HG03060 (cell line): ENCODE measurements around the gene DARS1.
"Not testable (repeated sequence)": the region's sequence is repeated elsewhere in the genome, so short reads cannot be mapped to it uniquely, and the experiment has no call there.

Experiments
- ATAC-seq: cut with Tn5 transposase; IDR thresholded peaks from one replicate; pipeline ENCODE4 v1.9.1; 2021; ENCODE audit warnings: low read depth, moderate number of reproducible peaks; ENCODE audit not compliant: unreplicated experiment

The DARS1 gene

DNA sequence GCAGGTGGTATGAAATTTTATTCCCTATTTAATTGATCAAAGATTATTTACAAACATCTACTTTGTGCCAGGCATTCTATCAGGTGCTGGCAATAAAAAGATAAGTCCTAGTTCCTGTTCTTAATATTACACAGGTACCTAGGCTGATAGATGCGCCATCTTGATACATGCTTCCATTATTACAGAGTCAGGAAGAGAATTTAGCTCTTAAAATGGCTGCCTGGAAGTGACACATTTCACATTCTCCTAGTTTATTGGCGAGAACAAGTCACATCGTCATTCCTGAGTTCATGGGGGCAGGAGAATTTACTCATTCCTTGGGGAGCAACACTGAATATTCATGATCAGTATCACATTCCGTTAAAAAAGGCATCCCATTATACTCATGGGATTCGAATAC lies 1.1 kb upstream of the DARS1 start:
- no peak for ATAC-seq

- peak; percentile 28 for ATAC-seq
Measured at GRCh38 chr2:135985826-135986393, 484 bp upstream of the DARS1 start.

GRCh38 chr2:135984199-135985017 lies 1.0 kb downstream of the DARS1 start:
- ATAC-seq, result peak; percentile 33

- ATAC-seq, result no peak
Measured at GRCh38 chr2:135980434-135981079, 4.9 kb downstream of the DARS1 start.

DNA sequence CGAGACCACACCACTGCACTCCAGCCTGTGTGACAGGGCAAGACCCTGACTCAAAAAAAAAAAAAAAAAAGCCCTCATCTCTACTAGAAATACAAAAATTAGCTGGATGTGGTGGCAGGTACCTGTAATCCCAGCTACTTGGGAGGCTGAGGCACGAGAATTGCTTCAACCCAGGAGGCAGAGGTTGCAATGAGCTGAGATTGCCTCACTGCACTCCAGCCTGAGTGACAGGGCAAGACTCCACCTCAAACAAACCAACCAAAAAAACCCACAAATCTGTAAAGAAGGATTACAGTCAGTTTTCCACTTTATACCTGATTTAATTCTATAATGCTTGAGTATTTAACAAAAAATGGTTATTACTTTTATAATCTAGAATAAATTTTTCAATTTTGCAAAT lies 9.7 kb downstream of the DARS1 start:
- ATAC-seq, result no peak

DNA sequence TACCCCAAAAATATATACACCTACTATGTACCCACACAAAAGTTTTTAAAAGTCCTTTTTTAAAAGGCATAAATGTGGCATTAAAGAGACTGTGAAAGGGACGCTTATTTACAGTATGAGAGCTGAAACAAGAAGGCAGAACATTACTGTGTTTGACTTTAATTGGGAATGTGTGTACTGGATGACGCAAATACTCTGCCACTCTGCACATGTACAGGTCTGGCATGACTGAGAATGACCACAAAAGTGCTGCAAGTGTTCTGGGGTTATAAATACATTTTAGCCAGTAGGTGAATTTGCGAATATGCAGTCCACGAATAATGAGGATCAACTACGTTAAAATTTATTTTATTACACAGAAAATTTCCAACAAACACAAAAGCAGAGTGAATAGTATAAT lies 11.4 kb downstream of the DARS1 start:
- no peak for ATAC-seq

DNA sequence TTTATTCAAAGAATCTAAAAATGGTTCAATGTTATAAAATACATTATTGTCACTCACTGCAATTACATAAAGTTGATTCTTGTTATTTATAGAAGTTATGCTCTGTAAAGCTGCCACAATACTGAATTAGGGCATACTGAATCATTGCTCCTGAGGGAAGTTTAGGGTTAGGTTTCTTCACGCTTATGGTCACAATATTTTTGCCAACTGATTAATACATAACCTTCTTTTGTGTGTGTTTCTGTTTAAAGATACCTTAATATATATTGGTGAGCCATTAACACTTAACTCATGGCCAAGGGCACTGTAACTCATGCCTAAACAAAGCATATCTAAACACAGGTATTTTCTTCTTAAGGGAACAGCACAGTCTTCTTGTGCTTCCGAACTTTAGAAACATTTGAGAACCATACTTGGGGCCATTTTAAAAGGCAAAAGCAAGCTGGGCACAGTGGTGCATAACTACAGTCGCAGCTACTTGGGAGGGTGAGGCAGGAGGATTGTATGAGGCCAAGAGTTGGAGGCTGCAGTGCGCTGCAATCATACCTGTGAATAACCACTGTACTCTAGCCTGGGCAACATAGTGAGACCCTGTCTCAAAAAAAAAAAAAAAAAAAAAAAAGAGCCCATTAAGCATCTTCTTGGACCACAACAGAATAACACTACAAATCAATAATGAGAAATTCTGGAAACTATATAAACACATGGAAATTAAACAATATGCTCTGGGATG lies 15.6 kb downstream of the DARS1 start:
- no peak for ATAC-seq

- no peak for ATAC-seq
Measured at GRCh38 chr2:135965756-135966155, 19.7 kb downstream of the DARS1 start.

DNA sequence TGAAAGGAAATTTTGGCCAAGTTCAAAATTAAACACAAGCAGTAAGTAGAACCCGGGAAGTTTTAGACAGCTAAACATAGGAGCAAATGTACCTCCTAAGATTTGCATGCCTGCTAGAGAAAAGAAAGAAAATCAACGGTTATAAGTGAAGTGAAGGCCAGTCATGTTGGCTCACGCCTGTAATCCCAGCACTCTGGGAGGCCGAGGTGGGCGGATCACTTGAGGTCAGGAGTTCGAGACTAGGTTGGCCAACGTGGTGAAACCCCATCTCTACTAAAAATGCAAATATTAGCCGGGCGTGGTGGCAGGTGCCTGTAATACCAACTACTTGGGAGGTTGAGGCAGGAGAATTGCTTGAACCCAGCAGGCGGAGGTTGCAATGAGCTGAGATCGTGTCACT lies 21.0 kb downstream of the DARS1 start:
- not testable (repeated sequence) for ATAC-seq

GRCh38 chr2:135963841-135964240 lies 21.6 kb downstream of the DARS1 start:
- no peak for ATAC-seq

DNA sequence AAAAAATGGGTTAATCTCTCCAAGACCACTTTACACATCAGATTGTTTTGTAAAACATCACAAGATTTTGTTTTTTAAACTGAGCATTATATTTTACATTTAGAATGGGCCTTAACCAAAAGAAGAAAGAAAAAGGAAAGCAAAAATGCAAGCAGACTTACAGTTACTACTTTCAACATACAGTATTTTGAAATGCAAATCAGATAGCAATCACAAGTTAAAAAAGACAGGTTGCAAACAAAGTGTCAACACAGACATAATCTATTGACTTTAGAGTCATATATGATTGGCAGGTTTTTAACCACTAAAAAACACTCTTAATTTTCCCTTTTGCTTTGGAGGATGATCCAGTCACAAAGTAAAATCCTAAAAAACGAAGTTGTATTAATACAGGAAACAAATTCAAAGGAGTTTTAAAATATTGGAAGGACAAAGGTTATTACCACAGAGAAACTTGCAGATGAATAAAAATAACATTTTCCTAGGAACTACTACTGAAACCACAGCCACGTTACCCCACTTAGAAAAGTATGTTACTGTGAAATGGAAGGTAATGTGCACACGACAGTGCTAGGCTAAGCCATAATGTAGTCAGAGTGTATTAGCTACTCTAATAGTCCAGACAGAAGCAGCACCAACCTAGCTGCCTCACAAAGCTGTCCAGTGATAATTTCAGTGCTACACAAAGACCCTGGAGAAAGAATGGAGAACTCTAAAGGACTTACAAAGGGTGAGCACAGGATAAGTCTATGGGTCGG lies 22.9 kb downstream of the DARS1 start:
- no peak for ATAC-seq

- no peak for ATAC-seq
Measured at GRCh38 chr2:135960656-135961551, 24.5 kb downstream of the DARS1 start.

DNA sequence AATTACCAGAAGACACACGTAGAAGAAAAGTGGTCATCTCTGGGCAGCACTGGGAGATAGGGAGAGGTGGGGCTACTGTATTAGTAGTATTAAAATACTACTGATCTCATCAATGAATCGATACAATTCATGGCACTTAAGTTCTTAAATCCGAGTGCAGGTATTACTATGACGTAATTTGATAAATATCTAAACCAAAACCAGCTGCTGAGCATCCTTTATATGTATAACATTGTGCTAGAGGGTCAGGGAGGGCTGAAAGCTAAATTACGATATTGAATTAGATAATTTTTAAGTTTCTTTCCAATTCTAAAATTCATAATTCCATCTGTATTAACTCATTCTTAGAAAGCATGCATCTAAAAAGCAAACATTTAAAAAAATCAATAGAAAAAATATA lies 25.3 kb downstream of the DARS1 start:
- ATAC-seq, result no peak

GRCh38 chr2:135958927-135959326 lies 26.5 kb downstream of the DARS1 start:
- not testable (repeated sequence) for ATAC-seq

DNA sequence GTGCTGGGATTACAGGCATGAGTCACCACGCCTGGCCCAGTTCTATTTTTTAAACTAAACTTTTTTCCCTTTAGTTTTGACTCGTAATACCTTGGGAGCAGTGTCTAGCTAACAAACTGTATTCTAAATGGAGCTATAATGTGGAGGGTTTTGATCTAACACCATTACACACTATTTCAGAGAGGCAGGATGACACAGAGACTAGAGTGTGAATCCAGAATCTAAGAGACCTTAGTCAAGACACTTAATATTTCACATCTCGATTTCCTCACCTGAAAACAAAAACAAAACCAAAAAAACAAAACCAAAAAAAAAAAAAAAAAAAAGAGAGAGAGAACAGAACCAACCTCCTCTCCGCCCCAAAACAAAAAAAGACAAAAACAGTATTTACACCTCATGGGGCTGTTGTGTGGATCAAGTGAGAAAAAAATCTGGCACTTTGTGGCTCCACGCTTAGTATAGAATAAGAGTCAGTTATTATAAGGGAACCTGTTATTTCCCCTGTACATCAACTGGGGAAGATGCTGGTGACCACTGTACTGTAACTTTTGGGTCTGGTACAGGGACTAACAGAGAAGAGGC lies 31.3 kb downstream of the DARS1 start:
- ATAC-seq, result no peak

GRCh38 chr2:135952891-135953290 lies 32.5 kb downstream of the DARS1 start:
- no peak for ATAC-seq

- ATAC-seq, result no peak
Measured at GRCh38 chr2:135951041-135951583, 34.3 kb downstream of the DARS1 start.

- ATAC-seq, result no peak
Measured at GRCh38 chr2:135949451-135950234, 35.8 kb downstream of the DARS1 start.
